Midbrain (tissue), 1 donor: ENCODE results near the gene TUBGCP6.
"Not testable (repeated sequence)": the region's sequence is repeated elsewhere in the genome, so short reads cannot be mapped to it uniquely, and the experiment has no call there.

Experiments
- DNase-seq: peaks from one replicate; lab custom pipeline; 2025; lab: John Stamatoyannopoulos, UW

TUBGCP6 gene

DNA sequence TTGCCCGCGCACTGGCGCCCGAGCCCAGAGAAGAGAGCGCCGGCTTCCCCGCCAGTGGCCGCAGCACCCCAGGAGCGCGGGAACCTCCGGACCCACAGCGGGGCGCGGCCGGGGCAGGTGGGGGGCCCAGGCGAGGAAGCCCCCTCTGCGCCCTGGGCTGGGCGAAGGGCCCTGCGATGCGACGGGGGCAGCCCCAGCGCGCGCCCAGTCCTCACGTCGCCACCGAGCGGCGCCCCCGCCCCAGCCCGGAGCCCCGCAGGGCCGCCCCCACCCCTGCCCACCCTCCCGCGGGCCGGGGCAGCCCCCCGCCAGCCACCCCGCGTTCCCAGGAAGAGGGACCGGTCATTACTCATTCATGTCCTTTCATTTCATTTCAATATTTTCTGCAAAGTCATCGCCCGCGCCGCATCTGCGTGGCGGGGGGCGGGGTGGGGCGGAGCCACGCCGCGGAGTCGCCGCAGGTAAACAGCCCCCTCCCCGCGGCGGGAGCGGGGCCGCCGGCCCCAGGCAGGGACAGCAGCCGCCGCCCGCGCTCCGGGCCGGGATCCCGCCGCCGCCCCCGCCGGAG lies 75.0 kb downstream of the TUBGCP6 start:
- DNase-seq = no peak

DNA sequence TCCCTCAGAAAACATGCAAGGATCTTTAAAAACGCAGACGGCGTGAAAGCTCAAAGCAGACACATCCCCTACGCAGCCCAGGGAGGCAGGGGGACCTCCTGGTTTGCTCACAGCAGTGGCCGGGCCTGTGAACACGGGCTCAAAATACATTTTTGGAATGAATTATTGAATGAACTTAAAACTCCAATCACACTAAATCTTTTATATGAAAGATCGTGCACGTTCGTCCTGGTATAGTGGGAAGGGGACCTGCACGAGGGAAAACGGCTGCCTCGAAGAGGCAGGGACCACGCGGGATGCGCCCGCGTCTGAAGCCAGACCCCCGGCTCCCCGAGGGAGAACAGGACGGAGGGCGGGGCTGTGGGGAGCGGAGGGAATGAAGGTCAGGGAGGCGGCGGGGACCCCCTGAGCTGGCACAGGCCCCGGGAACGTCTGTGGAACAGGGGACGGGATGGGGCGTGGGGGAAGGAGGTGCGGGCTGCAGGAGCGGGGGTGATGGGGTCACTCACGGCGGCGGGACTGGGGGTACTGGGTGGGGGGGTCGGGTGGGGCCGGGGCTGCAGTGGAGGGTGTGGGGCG lies 75.6 kb downstream of the TUBGCP6 start:
- DNase-seq = no peak

DNA sequence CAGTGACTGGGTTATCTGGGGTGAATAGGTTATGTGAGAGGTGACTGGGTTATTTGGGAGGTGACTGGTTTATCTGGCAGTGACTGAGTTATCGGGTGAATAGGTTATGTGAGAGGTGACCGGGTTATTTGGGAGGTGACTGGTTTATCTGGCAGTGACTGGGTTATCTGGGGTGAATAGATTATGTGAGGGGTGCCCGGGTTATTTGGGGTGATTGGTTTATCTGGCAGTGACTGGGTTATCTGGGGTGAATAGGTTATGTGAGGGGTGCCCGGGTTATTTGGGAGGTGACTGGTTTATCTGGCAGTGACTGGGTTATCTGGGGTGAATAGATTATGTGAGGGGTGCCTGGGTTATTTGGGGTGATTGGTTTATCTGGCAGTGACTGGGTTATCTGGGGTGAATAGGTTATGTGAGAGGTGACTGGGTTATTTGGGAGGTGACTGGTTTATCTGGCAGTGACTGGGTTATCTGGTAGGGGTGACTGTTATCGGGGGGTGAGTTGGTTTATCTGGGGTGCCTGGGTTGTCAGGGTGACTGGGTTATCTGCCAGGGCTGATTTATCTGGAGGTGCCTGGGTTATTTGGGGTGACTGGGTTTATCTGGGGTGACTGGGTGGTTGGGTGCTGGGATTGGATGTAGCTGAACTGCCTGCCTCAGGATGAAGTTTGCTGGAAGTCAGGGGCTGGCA lies 76.2 kb downstream of the TUBGCP6 start:
- not testable (repeated sequence) for DNase-seq

DNA sequence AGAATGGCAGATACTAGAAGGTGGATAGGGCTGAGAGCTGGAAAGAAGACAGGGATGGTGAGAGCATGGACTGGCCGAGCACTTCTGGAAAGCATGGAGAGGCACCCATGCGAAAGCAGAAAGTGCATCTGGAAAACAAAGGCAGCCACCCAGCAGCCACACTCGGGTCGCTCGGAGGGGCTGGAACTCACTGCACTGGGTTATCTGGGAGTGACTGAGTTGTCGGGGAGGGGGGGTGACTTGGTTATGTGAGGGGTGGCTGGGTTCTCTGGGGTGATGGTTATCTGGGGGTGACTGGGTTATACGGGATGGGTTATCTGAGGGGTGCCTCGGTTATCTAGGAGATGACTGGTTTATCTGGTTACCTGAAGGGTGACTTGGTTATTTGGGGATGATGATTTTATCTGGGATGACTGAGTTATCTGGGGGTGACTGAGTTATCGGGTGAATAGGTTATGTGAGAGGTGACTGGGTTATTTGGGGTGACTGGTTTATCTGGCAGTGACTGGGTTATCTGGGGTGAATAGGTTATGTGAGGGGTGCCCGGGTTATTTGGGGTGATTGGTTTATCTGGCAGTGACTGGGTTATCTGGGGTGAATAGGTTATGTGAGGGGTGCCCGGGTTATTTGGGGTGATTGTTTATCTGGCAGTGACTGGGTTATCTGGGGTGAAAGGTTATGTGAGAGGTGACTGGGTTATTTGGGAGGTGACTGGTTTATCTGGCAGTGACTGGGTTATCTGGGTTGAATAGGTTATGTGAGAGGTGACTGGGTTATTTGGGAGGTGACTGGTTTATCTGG lies 76.9 kb downstream of the TUBGCP6 start:
- DNase-seq = no peak
